Astrocyte (in vitro differentiated cells and primary cell): Measurements from ENCODE around the gene LRCH2.

ENCODE experiments used
- CTCF ChIP-seq: IDR thresholded peaks from 2 replicates; pipeline ENCODE4 v1.5.1; 2011; ENCODE audit warnings: low read depth, mild to moderate bottlenecking, inconsistent platforms, low read length, moderate library complexity; ENCODE audit not compliant: insufficient read depth
- EZH2 ChIP-seq: IDR thresholded peaks from 2 replicates; pipeline ENCODE4 v1.6.1; 2012; ENCODE audit warnings: mild to moderate bottlenecking, low read length, inconsistent platforms; ENCODE audit not compliant: insufficient read depth

- TF ChIP-seq CTCF (no peak), EZH2 (no peak)
Measured at GRCh38 chrX:115189646-115190635, 44.0 kb downstream of the LRCH2 start.
